ENCODE measurements around the gene OSBPL8.

Gene OSBPL8

GRCh38 chr12:76544601-76545261, 14.8 kb downstream of the OSBPL8 start:
- H3K4me3 Mint-ChIP-seq: no peak overlapping the region
- H3K9me3 Mint-ChIP-seq: no peaks in the 10 kb centered on the region
- H3K4me1 Mint-ChIP-seq: peaks cover 82% of the 10 kb centered on the region
- no peaks in the 10 kb centered on the region for H3K27me3 Mint-ChIP-seq
- peaks cover 8% of the 10 kb centered on the region for H3K36me3 Mint-ChIP-seq
- H3K27ac Mint-ChIP-seq: no peak overlapping the region

DNA sequence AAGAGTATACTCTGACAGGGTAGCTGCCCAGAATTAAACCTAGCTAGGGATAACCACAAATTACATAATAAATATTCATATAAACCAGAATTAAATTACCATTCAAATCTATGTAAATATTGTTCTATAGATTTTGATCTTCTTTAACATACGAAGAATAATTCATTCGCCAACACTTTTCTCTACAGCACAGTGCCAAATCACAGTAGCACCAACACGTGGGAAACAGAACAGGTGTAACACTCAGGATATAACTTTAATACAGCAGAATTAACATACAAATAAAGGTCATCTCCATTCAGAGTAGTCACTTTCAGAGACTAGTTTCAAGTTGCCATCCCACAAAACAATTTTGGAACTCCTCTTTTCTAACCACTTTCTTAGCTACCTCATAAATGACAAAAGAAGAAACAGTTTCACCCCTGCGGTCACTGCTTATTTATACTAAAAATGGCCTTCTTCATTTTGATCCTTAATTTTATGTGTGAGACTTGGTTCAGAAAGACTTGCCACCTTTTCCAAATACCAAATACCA, 15.7 kb downstream of the OSBPL8 start:
- H3K36me3 Mint-ChIP-seq: peaks cover 5% of the 10 kb centered on the region
- H3K4me3 Mint-ChIP-seq: no peak overlapping the region
- no peaks in the 10 kb centered on the region for H3K27me3 Mint-ChIP-seq
- H3K27ac Mint-ChIP-seq: no peak overlapping the region
- H3K4me1 Mint-ChIP-seq: peaks cover 80% of the 10 kb centered on the region
- H3K9me3 Mint-ChIP-seq: no peaks in the 10 kb centered on the region

DNA sequence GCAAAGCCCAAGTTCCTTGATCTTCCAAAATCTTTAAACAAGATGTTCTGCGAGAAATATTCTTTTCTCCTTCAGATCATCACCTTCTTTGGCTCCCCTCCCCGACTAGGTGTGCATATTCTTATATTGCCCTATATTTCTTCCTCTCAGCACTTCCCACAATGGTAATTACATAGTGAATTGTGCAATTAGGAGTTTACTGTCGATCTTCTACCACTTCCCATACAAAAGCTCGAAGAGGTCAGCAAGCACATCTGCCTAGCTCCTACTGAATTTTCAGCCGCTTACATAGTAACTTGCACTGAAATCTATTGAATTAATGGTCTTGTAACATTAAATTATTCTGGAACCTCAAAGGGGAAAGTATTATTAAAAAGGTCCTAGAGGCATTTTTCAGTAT, 16.7 kb downstream of the OSBPL8 start:
- Mint-ChIP-seq H3K27me3 (no peaks in the 10 kb centered on the region), H3K4me3 (no peak overlapping the region), H3K4me1 (peaks cover 70% of the 10 kb centered on the region), H3K36me3 (peaks cover 2% of the 10 kb centered on the region), H3K27ac (no peak overlapping the region), H3K9me3 (no peaks in the 10 kb centered on the region)

GRCh38 chr12:76539727-76540126, 19.8 kb downstream of the OSBPL8 start:
- peaks cover 65% of the 10 kb centered on the region for H3K4me1 Mint-ChIP-seq
- no peak overlapping the region for H3K4me3 Mint-ChIP-seq
- H3K9me3 Mint-ChIP-seq: no peaks in the 10 kb centered on the region
- peaks cover 16% of the 10 kb centered on the region for H3K36me3 Mint-ChIP-seq
- no peaks in the 10 kb centered on the region for H3K27me3 Mint-ChIP-seq
- no peak overlapping the region for H3K27ac Mint-ChIP-seq

DNA sequence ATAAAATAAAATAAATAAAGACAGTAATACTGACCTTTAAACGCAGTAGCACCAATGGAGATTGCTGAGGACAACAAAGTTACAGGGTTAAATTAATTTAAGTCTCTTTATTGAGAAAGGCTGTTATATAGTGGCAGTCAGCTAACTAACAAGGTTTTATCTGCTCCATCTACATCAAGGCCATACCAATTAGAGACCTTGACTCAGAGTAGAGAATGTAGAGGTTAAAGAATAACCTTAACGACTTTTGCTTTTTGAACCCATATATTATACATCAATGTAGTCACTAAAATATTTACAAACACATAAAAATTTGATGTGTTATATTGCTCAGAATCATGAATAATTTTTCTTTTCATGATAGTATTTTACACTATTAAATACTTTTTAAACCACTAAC, 21.6 kb downstream of the OSBPL8 start:
- H3K36me3 Mint-ChIP-seq: peaks cover 26% of the 10 kb centered on the region
- peaks cover 65% of the 10 kb centered on the region for H3K4me1 Mint-ChIP-seq
- no peak overlapping the region for H3K4me3 Mint-ChIP-seq
- H3K27me3 Mint-ChIP-seq: no peaks in the 10 kb centered on the region
- H3K27ac Mint-ChIP-seq: no peak overlapping the region
- H3K9me3 Mint-ChIP-seq: no peaks in the 10 kb centered on the region

GRCh38 chr12:76536546-76536945, 23.0 kb downstream of the OSBPL8 start:
- peaks cover 61% of the 10 kb centered on the region for H3K4me1 Mint-ChIP-seq
- peaks cover 30% of the 10 kb centered on the region for H3K36me3 Mint-ChIP-seq
- H3K9me3 Mint-ChIP-seq: no peaks in the 10 kb centered on the region
- H3K27me3 Mint-ChIP-seq: no peaks in the 10 kb centered on the region
- H3K27ac Mint-ChIP-seq: no peak overlapping the region
- H3K4me3 Mint-ChIP-seq: no peak overlapping the region

DNA sequence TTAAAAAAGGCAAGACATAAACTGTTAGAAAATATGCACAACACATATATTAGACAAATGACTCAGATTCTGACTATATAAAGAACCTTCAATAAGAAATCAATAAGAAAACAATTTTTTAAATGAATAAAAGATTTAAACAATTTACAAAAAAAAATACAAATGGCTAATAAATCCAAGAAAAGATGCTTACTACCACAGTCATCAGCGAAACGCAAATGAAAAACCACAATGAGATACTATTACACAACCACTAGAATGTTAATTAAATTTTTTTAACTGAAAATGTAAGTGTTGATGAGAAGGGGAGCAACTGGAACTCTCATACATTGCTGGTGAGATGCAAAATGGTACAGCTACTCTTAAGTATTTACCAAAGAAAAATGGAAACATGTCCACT, 24.4 kb downstream of the OSBPL8 start:
- no peaks in the 10 kb centered on the region for H3K9me3 Mint-ChIP-seq
- peaks cover 67% of the 10 kb centered on the region for H3K4me1 Mint-ChIP-seq
- peaks cover 32% of the 10 kb centered on the region for H3K36me3 Mint-ChIP-seq
- no peak overlapping the region for H3K27ac Mint-ChIP-seq
- no peaks in the 10 kb centered on the region for H3K27me3 Mint-ChIP-seq
- H3K4me3 Mint-ChIP-seq: no peak overlapping the region

DNA sequence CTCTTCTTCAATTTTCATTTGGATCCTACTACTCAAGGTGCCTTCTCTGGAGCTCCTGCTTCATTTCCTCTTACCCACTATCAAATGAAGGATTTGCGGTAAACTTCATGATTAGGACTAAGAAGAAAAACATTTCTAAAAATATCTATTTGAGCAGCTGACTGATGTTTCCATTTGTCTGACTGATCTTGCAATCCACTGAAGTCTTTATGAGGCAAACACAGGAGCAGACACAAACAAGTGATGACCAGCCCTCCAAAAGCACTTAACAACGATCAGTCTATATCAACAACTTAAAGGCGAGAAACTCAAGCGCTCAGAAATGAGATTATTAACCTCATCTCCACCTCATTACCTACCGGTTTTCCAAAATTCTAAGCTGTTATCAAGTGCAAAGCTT, 26.2 kb downstream of the OSBPL8 start:
- Mint-ChIP-seq H3K9me3 (no peaks in the 10 kb centered on the region), H3K27me3 (no peaks in the 10 kb centered on the region), H3K4me3 (no peak overlapping the region), H3K27ac (no peak overlapping the region), H3K4me1 (peaks cover 71% of the 10 kb centered on the region), H3K36me3 (peaks cover 34% of the 10 kb centered on the region)

- Mint-ChIP-seq H3K36me3 (peaks cover 34% of the 10 kb centered on the region), H3K27ac (peak overlapping the region; percentile 3), H3K27me3 (no peaks in the 10 kb centered on the region), H3K4me1 (peaks cover 77% of the 10 kb centered on the region), H3K9me3 (no peaks in the 10 kb centered on the region), H3K4me3 (no peak overlapping the region)
Measured at GRCh38 chr12:76532520-76532919, 27.1 kb downstream of the OSBPL8 start.

DNA sequence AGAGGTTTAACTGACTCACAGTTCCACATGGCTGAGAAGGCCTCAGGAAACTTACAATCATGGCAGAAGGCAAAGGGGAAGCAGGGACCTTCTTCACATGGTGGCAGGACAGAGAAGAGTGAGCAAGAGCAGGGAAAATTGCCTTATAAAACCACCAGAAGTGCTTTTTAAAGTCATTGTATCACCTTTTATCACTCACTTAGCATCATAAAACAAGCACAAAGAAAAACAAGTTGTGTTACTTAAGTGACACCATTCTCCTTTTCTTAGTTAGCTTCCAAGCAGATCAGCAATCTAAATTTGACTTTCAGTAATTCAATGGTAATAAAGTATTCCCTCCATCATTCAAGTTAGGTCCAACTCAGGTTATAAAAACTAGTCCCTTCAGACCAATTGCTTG, 28.5 kb downstream of the OSBPL8 start:
- no peak overlapping the region for H3K4me3 Mint-ChIP-seq
- peaks cover 30% of the 10 kb centered on the region for H3K36me3 Mint-ChIP-seq
- peaks cover 68% of the 10 kb centered on the region for H3K4me1 Mint-ChIP-seq

GRCh38 chr12:76530516-76530915, 29.1 kb downstream of the OSBPL8 start:
- H3K27me3 Mint-ChIP-seq: no peaks in the 10 kb centered on the region
- no peak overlapping the region for H3K27ac Mint-ChIP-seq
- H3K4me3 Mint-ChIP-seq: no peak overlapping the region
- H3K9me3 Mint-ChIP-seq: no peaks in the 10 kb centered on the region
- H3K36me3 Mint-ChIP-seq: peaks cover 25% of the 10 kb centered on the region
- peaks cover 67% of the 10 kb centered on the region for H3K4me1 Mint-ChIP-seq

More for the DNA sequence above, 28.5 kb downstream of the OSBPL8 start:
- Mint-ChIP-seq H3K27me3 (no peaks in the 10 kb centered on the region), H3K27ac (no peak overlapping the region), H3K9me3 (no peaks in the 10 kb centered on the region)

DNA sequence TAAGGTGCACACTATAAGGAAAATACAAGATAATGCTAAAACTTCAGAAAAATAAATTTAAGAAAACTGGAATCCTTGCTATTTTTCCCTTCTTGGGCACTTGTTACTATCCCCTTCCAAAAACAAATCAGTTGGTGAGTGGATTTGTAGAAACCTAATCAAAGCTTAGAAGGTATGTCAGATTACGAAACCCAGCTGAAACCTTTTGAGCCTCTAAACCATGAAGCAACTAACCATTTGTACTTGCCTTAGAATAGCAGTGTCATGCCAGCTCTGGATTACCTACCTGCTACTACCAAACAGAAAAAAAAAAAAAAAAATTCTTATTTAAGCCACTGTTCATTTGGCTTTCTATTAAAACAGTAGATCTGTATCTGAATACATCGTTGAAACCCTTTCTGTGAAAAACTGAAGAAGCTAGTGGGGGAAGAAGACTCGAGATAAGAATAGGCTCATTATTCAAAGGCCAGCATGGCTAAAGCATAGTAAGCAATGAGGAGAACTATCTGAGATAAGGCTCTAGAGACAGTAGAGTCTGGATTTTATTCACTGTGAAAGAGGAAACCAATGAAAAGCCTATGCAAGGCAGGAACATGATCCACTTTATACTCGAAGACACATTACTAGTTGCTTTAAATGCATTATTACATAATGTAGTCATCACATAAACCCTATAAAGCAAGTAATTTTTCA, 30.2 kb downstream of the OSBPL8 start:
- Mint-ChIP-seq H3K9me3 (no peaks in the 10 kb centered on the region), H3K27me3 (no peaks in the 10 kb centered on the region), H3K36me3 (peaks cover 25% of the 10 kb centered on the region), H3K4me1 (peaks cover 65% of the 10 kb centered on the region), H3K27ac (no peak overlapping the region), H3K4me3 (no peak overlapping the region)

GRCh38 chr12:76523408-76523807, 36.2 kb downstream of the OSBPL8 start:
- peaks cover 43% of the 10 kb centered on the region for H3K36me3 Mint-ChIP-seq
- H3K27me3 Mint-ChIP-seq: no peaks in the 10 kb centered on the region
- peaks cover 68% of the 10 kb centered on the region for H3K4me1 Mint-ChIP-seq
- no peak overlapping the region for H3K4me3 Mint-ChIP-seq
- peaks cover 4% of the 10 kb centered on the region for H3K9me3 Mint-ChIP-seq
- H3K27ac Mint-ChIP-seq: peak overlapping the region; percentile 76

GRCh38 chr12:76520348-76520747, 39.2 kb downstream of the OSBPL8 start:
- Mint-ChIP-seq H3K36me3 (peaks cover 49% of the 10 kb centered on the region), H3K27ac (no peak overlapping the region), H3K4me1 (peaks cover 70% of the 10 kb centered on the region)

GRCh38 chr12:76519538-76519937, 40.0 kb downstream of the OSBPL8 start:
- H3K36me3 Mint-ChIP-seq: peaks cover 53% of the 10 kb centered on the region
- H3K27me3 Mint-ChIP-seq: no peaks in the 10 kb centered on the region
- peaks cover 75% of the 10 kb centered on the region for H3K4me1 Mint-ChIP-seq
- H3K4me3 Mint-ChIP-seq: peak overlapping the region; percentile 59
- H3K27ac Mint-ChIP-seq: peak overlapping the region; percentile 56
- H3K9me3 Mint-ChIP-seq: peaks cover 4% of the 10 kb centered on the region

More at GRCh38 chr12:76520348-76520747, 39.2 kb downstream of the OSBPL8 start:
- Mint-ChIP-seq H3K9me3 (peaks cover 4% of the 10 kb centered on the region), H3K4me3 (no peak overlapping the region), H3K27me3 (no peaks in the 10 kb centered on the region)

DNA sequence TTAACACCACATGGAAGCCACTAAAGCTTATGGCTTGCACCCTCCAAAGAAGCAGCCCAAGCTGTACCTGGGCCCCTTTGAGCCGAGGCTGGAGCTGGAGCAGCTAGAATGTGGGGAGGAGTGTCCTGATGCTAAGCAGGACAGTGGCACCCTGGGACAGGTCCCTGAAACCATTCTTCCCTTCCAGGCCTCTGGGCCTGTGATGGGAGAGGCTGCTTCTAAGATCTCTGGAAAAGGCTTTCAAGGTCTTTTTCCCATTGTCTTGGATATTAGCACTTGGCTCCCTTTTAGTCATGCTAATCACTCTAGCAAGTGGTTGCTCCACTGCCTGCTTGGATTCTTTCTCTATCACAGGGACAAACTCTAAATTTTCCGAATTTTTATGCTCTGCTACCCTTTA, 40.9 kb downstream of the OSBPL8 start:
- peaks cover 52% of the 10 kb centered on the region for H3K36me3 Mint-ChIP-seq
- H3K4me3 Mint-ChIP-seq: no peak overlapping the region
- H3K9me3 Mint-ChIP-seq: peaks cover 6% of the 10 kb centered on the region
- no peaks in the 10 kb centered on the region for H3K27me3 Mint-ChIP-seq
- peak overlapping the region; percentile 44 for H3K27ac Mint-ChIP-seq
- peaks cover 75% of the 10 kb centered on the region for H3K4me1 Mint-ChIP-seq

Data from activated naive CD4-positive, alpha-beta T cell treated with anti-CD3 and anti-CD28 coated beads, Interleukin-2, amount 50 U/mL, for 24 hours (primary cell).